Ishikawa (cell line): ENCODE measurements around the gene KRTAP9-4.

ENCODE experiments used
- EGR1 ChIP-seq: IDR thresholded peaks from 2 replicates; pipeline ENCODE4 v1.6.1; 2012
- MAX ChIP-seq: IDR thresholded peaks from 2 replicates; pipeline ENCODE4 v1.6.1; 2012
- REST ChIP-seq: IDR thresholded peaks from 2 replicates; pipeline ENCODE4 v1.6.1; 2012; ENCODE audit warnings: low read depth, mild to moderate bottlenecking
- TEAD4 ChIP-seq: IDR thresholded peaks from 2 replicates; pipeline ENCODE4 v1.6.1; 2012

- no peak for TF ChIP-seq MAX
- no peak for TF ChIP-seq REST
- TF ChIP-seq EGR1, result no peak
- no peak for TF ChIP-seq TEAD4
These were observed 5.4 kb downstream of the KRTAP9-4 start for GRCh38 chr17:41254861-41255260.
